Neural cell (in vitro differentiated cells): ENCODE data around the gene MAPK9. TPM values are rescaled to one million over a fixed set of nuclear protein-coding genes. Genes with fewer than 3 reads are reported as not detected.

Experiments
- H2AFZ ChIP-seq: fragments of 200-600, 300-800 bp; sonication (generic), shearing (Covaris generic); 2 replicates; pipeline ENCODE4 v1.6.0; 2014; ENCODE audit warnings: low read depth, mild to moderate bottlenecking, antibody characterized with exemption, low read length, moderate library complexity
- H3F3A ChIP-seq: fragments of 200-600 bp; shearing (Covaris generic); 2 replicates; pipeline ENCODE4 v1.6.1; 2016; ENCODE audit warnings: mild to moderate bottlenecking, moderate library complexity, mixed read lengths, antibody characterized with exemption, low read length; ENCODE audit not compliant: insufficient read depth, poor library complexity, severe bottlenecking
- H3K27ac ChIP-seq: fragments of 200-600, 300-800 bp; sonication (generic), shearing (Covaris generic); 2 replicates; pipeline ENCODE4 v1.5.1; 2014; ENCODE audit warnings: mild to moderate bottlenecking, low read length, moderate library complexity
- H3K27me3 ChIP-seq: fragments of 300-800, 200-600 bp; sonication (generic), shearing (Covaris generic); 2 replicates; pipeline ENCODE4 v1.6.0; 2014; ENCODE audit warnings: mild to moderate bottlenecking, low read depth, low read length, moderate library complexity; ENCODE audit not compliant: insufficient read depth
- H3K36me3 ChIP-seq: fragments of 300-800, 200-600 bp; sonication (generic), shearing (Covaris generic); 2 replicates; pipeline ENCODE4 v1.5.1; 2014; ENCODE audit warnings: mild to moderate bottlenecking, antibody characterized with exemption, low read length, moderate library complexity; ENCODE audit not compliant: insufficient read depth
- H3K4me2 ChIP-seq: fragments of 300-800, 200-600 bp; sonication (generic), shearing (Covaris generic); 2 replicates; pipeline ENCODE4 v1.6.0; 2014; ENCODE audit warnings: mild to moderate bottlenecking, low read length
- H3K4me3 ChIP-seq: fragments of 300-800, 200-600 bp; sonication (generic), shearing (Covaris generic); 2 replicates; pipeline ENCODE4 v1.5.1; 2014; ENCODE audit warnings: mild to moderate bottlenecking, low read length, moderate library complexity
- H3K79me2 ChIP-seq: fragments of 200-600 bp; shearing (Covaris generic); replicated peaks from 2 replicates; pipeline ENCODE4 v1.6.0; 2014; ENCODE audit warnings: mild to moderate bottlenecking, low read length, moderate library complexity; ENCODE audit not compliant: insufficient read depth
- H3K9ac ChIP-seq: fragments of 300-800, 200-600 bp; sonication (generic), shearing (Covaris generic); 2 replicates; pipeline ENCODE4 v1.6.1; 2016; ENCODE audit warnings: mild to moderate bottlenecking, low read length, mixed read lengths
- H3K9me2 ChIP-seq: fragments of 200-600 bp; shearing (Covaris generic); 2 replicates; pipeline ENCODE4 v1.6.1; 2016; ENCODE audit warnings: mild to moderate bottlenecking, low read length, mixed read lengths; ENCODE audit not compliant: insufficient read depth
- H3K9me3 ChIP-seq: fragments of 200-600, 300-800 bp; sonication (generic), shearing (Covaris generic); 2 replicates; pipeline ENCODE4 v1.6.1; 2016; ENCODE audit warnings: mild to moderate bottlenecking, mixed run types, low read length, moderate library complexity, mixed read lengths
- H4K20me1 ChIP-seq: fragments of 200-600 bp; shearing (Covaris generic); 2 replicates; pipeline ENCODE4 v1.6.1; 2016; ENCODE audit warnings: mild to moderate bottlenecking, mixed run types; ENCODE audit not compliant: insufficient read depth
- EP300 ChIP-seq: fragments of 450-650 bp; conservative IDR thresholded peaks from 2 replicates; pipeline ENCODE4 v1.6.1; 2014; ENCODE audit warnings: antibody characterized with exemption, mild to moderate bottlenecking, moderate library complexity; ENCODE audit not compliant: poor library complexity, severe bottlenecking
- EZH2 ChIP-seq: fragments of 200-600, 300-800 bp; shearing (Covaris generic), sonication (generic); IDR thresholded peaks from 2 replicates; pipeline ENCODE4 v1.6.1; 2014; ENCODE audit warnings: antibody characterized with exemption, low read length, borderline replicate concordance, mild to moderate bottlenecking; ENCODE audit not compliant: insufficient read depth, poor library complexity, severe bottlenecking
- MXI1 ChIP-seq: fragments of 450-650 bp; conservative IDR thresholded peaks from 2 replicates; pipeline ENCODE4 v1.6.1; 2014; ENCODE audit warnings: antibody characterized with exemption, mild to moderate bottlenecking; ENCODE audit not compliant: poor library complexity, severe bottlenecking
- POLR2AphosphoS5 ChIP-seq: IDR thresholded peaks from 2 replicates; pipeline ENCODE4 v1.6.1; 2012
- RAD21 ChIP-seq: fragments of 450-650 bp; conservative IDR thresholded peaks from 2 replicates; pipeline ENCODE4 v1.6.1; 2014; ENCODE audit warnings: antibody characterized with exemption, mild to moderate bottlenecking, moderate library complexity
- REST ChIP-seq: IDR thresholded peaks from 2 replicates; pipeline ENCODE4 v1.6.1; 2012; ENCODE audit warnings: borderline replicate concordance
- SMC3 ChIP-seq: fragments of 450-650 bp; conservative IDR thresholded peaks from 2 replicates; pipeline ENCODE4 v1.6.1; 2014; ENCODE audit warnings: antibody characterized with exemption, mild to moderate bottlenecking, moderate library complexity; ENCODE audit not compliant: poor library complexity
- TAF1 ChIP-seq: IDR thresholded peaks from 2 replicates; pipeline ENCODE4 v1.6.1; 2012; ENCODE audit warnings: low read depth
- polyA plus RNA-seq: library from polyadenylated mRNA; depleted of rRNA; stranded (reverse); fragments of >200 nt; gene quantifications from 2 replicates; pipeline ENCODE4 v1.2.3, GENCODE V29; 2014
- TF ChIP-seq, protein P1 (sequence below): fragments of 450-650 bp; IDR thresholded peaks from 2 replicates; pipeline ENCODE4 v1.5.1; 2014; ENCODE audit warnings: antibody characterized with exemption, mild to moderate bottlenecking, moderate library complexity; ENCODE audit not compliant: poor library complexity, severe bottlenecking

MAPK9 gene
- polyA plus RNA-seq, 1 donor from 2014 or later: 73.9 TPM

DNA sequence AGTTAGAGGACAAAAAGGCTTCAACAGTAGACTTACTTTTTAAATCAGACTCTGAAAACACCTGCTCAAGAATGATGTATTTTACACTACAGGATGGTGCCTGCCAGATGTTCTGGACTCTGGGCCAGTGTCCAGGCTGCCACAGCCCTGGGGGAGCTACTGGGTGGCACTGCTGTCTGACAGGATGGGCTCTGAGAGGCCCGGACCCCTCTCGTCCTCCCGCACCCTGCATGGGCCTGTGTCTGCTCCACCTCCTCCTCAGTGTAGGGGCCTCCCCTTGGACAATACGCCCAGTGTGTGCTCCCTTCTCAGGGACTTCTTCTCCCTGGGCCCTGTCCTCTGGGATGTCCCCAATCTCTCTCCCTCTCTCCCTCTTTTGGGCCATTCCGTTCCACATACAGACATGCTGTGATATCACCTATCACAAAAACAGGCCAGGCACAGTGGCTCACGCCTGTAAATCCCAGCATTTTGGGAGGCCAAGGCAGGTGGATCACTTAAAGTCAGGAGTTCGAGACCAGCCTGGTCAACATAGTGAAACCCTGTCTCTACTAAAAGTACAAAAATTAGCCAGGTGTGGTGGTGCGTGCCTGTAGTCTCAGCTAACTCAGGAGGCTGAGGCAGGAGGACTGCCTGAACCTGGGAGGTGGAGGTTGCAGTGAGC is 37.9 kb upstream of the MAPK9 start:
- Histone ChIP-seq H3K27me3 (no peaks in the 10 kb centered on the region), H3F3A (no peaks in the 10 kb centered on the region), H4K20me1 (no peaks in the 10 kb centered on the region), H3K79me2 (no peaks in the 10 kb centered on the region), H3K36me3 (no peaks in the 10 kb centered on the region), H3K27ac (no peak overlapping the region), H3K9me2 (no peaks in the 10 kb centered on the region), H3K9me3 (no peaks in the 10 kb centered on the region), H3K9ac (no peak overlapping the region), H2AFZ (no peak overlapping the region), H3K4me2 (no peak overlapping the region), H3K4me3 (no peak overlapping the region)
- TF ChIP-seq POLR2AphosphoS5: no peak
- no peak for TF ChIP-seq TAF1

DNA sequence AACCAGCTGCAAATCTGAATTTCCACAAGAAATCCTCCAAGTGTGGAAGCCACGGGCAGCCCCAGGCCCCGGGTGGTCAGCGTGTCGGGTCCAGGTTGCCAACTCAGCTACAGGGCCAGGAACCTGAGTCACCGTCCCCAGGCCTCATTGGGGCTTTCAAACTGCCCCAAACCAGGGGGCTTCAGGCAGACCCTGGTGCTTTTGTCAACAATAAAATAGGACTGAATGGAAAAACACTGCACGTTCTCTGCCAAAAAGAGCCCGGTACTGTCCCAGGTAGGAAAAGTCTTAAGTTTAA is 37.2 kb upstream of the MAPK9 start:
- no peaks in the 10 kb centered on the region for H3K36me3 ChIP-seq
- TF ChIP-seq EP300 (no peak), SMC3 (no peak), MXI1 (no peak), TAF1 (no peak), RAD21 (no peak), POLR2AphosphoS5 (no peak), EZH2 (no peak), REST (no peak)
- TF ChIP-seq, protein P1, sequence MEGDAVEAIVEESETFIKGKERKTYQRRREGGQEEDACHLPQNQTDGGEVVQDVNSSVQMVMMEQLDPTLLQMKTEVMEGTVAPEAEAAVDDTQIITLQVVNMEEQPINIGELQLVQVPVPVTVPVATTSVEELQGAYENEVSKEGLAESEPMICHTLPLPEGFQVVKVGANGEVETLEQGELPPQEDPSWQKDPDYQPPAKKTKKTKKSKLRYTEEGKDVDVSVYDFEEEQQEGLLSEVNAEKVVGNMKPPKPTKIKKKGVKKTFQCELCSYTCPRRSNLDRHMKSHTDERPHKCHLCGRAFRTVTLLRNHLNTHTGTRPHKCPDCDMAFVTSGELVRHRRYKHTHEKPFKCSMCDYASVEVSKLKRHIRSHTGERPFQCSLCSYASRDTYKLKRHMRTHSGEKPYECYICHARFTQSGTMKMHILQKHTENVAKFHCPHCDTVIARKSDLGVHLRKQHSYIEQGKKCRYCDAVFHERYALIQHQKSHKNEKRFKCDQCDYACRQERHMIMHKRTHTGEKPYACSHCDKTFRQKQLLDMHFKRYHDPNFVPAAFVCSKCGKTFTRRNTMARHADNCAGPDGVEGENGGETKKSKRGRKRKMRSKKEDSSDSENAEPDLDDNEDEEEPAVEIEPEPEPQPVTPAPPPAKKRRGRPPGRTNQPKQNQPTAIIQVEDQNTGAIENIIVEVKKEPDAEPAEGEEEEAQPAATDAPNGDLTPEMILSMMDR: no peak
- H3K9me2 ChIP-seq: no peaks in the 10 kb centered on the region

More for the DNA sequence above, 37.2 kb upstream of the MAPK9 start:
- Histone ChIP-seq H2AFZ (no peak overlapping the region), H3K27ac (no peak overlapping the region), H4K20me1 (no peaks in the 10 kb centered on the region), H3K4me2 (no peak overlapping the region), H3K4me3 (no peak overlapping the region), H3K79me2 (no peaks in the 10 kb centered on the region), H3K9me3 (no peaks in the 10 kb centered on the region), H3K27me3 (no peaks in the 10 kb centered on the region), H3F3A (no peaks in the 10 kb centered on the region), H3K9ac (no peak overlapping the region)
